Measurements from ENCODE around the gene SF1.

SF1 gene

GRCh38 chr11:64753380-64754123 is 24.8 kb downstream of the SF1 start:
- H3K4me3 ChIP-seq (ENCODE audit: low read length): no peak overlapping the region
- no peak for TF ChIP-seq CTCF (conservative IDR thresholded peaks at IDR 0.05; ENCODE audit: low read depth, low read length)
- DNase-seq (ENCODE audit: low read depth): no peak

GRCh38 chr11:64753019-64753379 is 25.3 kb downstream of the SF1 start:
- no peak for DNase-seq (ENCODE audit: low read depth)
- no peak overlapping the region for H3K4me3 ChIP-seq (ENCODE audit: low read length)
- TF ChIP-seq CTCF (conservative IDR thresholded peaks at IDR 0.05; ENCODE audit: low read depth, low read length): no peak

GRCh38 chr11:64752175-64752970 is 26.0 kb downstream of the SF1 start:
- no peak for DNase-seq (ENCODE audit: low read depth)
- TF ChIP-seq CTCF (conservative IDR thresholded peaks at IDR 0.05; ENCODE audit: low read depth, low read length): no peak
- H3K4me3 ChIP-seq (ENCODE audit: low read length): no peak overlapping the region

GRCh38 chr11:64751580-64751979 is 26.8 kb downstream of the SF1 start:
- DNase-seq (ENCODE audit: low read depth): no peak
- no peak overlapping the region for H3K4me3 ChIP-seq (ENCODE audit: low read length)
- no peak for TF ChIP-seq CTCF (conservative IDR thresholded peaks at IDR 0.05; ENCODE audit: low read depth, low read length)

GRCh38 chr11:64751136-64751535 is 27.2 kb downstream of the SF1 start:
- TF ChIP-seq CTCF (conservative IDR thresholded peaks at IDR 0.05; ENCODE audit: low read depth, low read length): no peak
- no peak overlapping the region for H3K4me3 ChIP-seq (ENCODE audit: low read length)
- no peak for DNase-seq (ENCODE audit: low read depth)

GRCh38 chr11:64750361-64751054 is 27.8 kb downstream of the SF1 start:
- no peak overlapping the region for H3K4me3 ChIP-seq (ENCODE audit: low read length)
- no peak for TF ChIP-seq CTCF (conservative IDR thresholded peaks at IDR 0.05; ENCODE audit: low read depth, low read length)
- no peak for DNase-seq (ENCODE audit: low read depth)
